Activated naive CD4-positive, alpha-beta T cell treated with anti-CD3 and anti-CD28 coated beads, Interleukin-2, amount 10 ng/mL, durations not matched to agents 7 days and 5 days (primary cell): ENCODE results near the gene SLC22A5.

Experiments
- CTCF ChIA-PET: fragments of 350-600 bp; sonication (Branson Sonifier 250); formaldehyde crosslinking; loops from one replicate; lab custom pipeline; 2021; ENCODE audit warnings: antibody characterized with exemption; lab: Charles Lee
- DNase-seq: peaks from one replicate; pipeline ENCODE4 v3.0.0-alpha.2; 2020
- H3K27ac Mint-ChIP-seq: one replicate; pipeline ENCODE4 v1.8.0; 2021; ENCODE audit warnings: mild to moderate bottlenecking, moderate library complexity, mixed read lengths
- H3K27me3 Mint-ChIP-seq: one replicate; pipeline ENCODE4 v1.8.0; 2021; ENCODE audit warnings: mild to moderate bottlenecking, mixed read lengths
- H3K36me3 Mint-ChIP-seq: one replicate; pipeline ENCODE4 v1.8.0; 2021; ENCODE audit warnings: mixed read lengths
- H3K4me1 Mint-ChIP-seq: one replicate; pipeline ENCODE4 v1.8.0; 2021; ENCODE audit warnings: mixed read lengths
- H3K4me3 Mint-ChIP-seq: one replicate; pipeline ENCODE4 v1.8.0; 2021; ENCODE audit warnings: mild to moderate bottlenecking, moderate library complexity, mixed read lengths
- H3K9me3 Mint-ChIP-seq: one replicate; pipeline ENCODE4 v1.8.0; 2021; ENCODE audit warnings: mixed read lengths

SLC22A5 gene

GRCh38 chr5:132369474-132370180 is at the start of gene SLC22A5:
Gene SLC22A5 (plus strand): TSS chr5:132369710. CDS start chr5:132369973, 263 bp downstream.
- CTCF ChIA-PET: interaction anchor here (0.9 to 2.0 kb wide), 6 partner anchors 78 to 341 kb away, joined by 3 to 10 read pairs (median 4); no protein-coding TSS in a partner anchor
- H3K4me1 Mint-ChIP-seq: peaks cover 29% of the 10 kb centered on the region
- peak within 1 kb of the TSS; percentile 76 for H3K4me3 Mint-ChIP-seq
- no peak within 1 kb of the TSS for H3K27ac Mint-ChIP-seq
- no peaks in the 10 kb centered on the region for H3K36me3 Mint-ChIP-seq
- peaks cover 9% of the 10 kb centered on the region for H3K27me3 Mint-ChIP-seq
- peak; percentile 77 for DNase-seq
- no peaks in the 10 kb centered on the region for H3K9me3 Mint-ChIP-seq

- CTCF ChIA-PET: interaction anchor here (1.0 kb wide), 1 partner anchor 82 kb away, joined by 3 read pairs; no protein-coding TSS in a partner anchor
- Mint-ChIP-seq H3K27ac (no peak overlapping the region), H3K27me3 (peaks cover 1% of the 10 kb centered on the region), H3K9me3 (no peaks in the 10 kb centered on the region), H3K4me3 (no peak overlapping the region), H3K36me3 (no peaks in the 10 kb centered on the region), H3K4me1 (no peaks in the 10 kb centered on the region)
- DNase-seq: no peak
These were observed 49.5 kb upstream of the SLC22A5 start for GRCh38 chr5:132319975-132320374.

- Mint-ChIP-seq H3K27me3 (no peaks in the 10 kb centered on the region), H3K4me3 (no peak overlapping the region), H3K27ac (no peak overlapping the region), H3K4me1 (no peaks in the 10 kb centered on the region), H3K36me3 (no peaks in the 10 kb centered on the region), H3K9me3 (no peaks in the 10 kb centered on the region)
- CTCF ChIA-PET: no interaction called here
- no peak for DNase-seq
These were observed 48.3 kb upstream of the SLC22A5 start for GRCh38 chr5:132321109-132321721.

GRCh38 chr5:132322266-132322665 is 47.2 kb upstream of the SLC22A5 start:
- no peaks in the 10 kb centered on the region for H3K36me3 Mint-ChIP-seq
- H3K27me3 Mint-ChIP-seq: no peaks in the 10 kb centered on the region
- H3K4me1 Mint-ChIP-seq: no peaks in the 10 kb centered on the region
- no peak for DNase-seq
- CTCF ChIA-PET: no interaction called here
- H3K27ac Mint-ChIP-seq: no peak overlapping the region
- no peaks in the 10 kb centered on the region for H3K9me3 Mint-ChIP-seq
- no peak overlapping the region for H3K4me3 Mint-ChIP-seq

GRCh38 chr5:132323202-132323601 is 46.3 kb upstream of the SLC22A5 start:
- Mint-ChIP-seq H3K27ac (no peak overlapping the region), H3K4me1 (no peaks in the 10 kb centered on the region), H3K9me3 (no peaks in the 10 kb centered on the region), H3K36me3 (no peaks in the 10 kb centered on the region), H3K27me3 (no peaks in the 10 kb centered on the region), H3K4me3 (no peak overlapping the region)
- CTCF ChIA-PET: no interaction called here
- no peak for DNase-seq

GRCh38 chr5:132325691-132326090 is 43.8 kb upstream of the SLC22A5 start:
- H3K4me1 Mint-ChIP-seq: no peaks in the 10 kb centered on the region
- H3K27ac Mint-ChIP-seq: no peak overlapping the region
- H3K4me3 Mint-ChIP-seq: no peak overlapping the region
- H3K27me3 Mint-ChIP-seq: no peaks in the 10 kb centered on the region
- CTCF ChIA-PET: no interaction called here
- DNase-seq: no peak
- H3K9me3 Mint-ChIP-seq: no peaks in the 10 kb centered on the region
- H3K36me3 Mint-ChIP-seq: no peaks in the 10 kb centered on the region

- Mint-ChIP-seq H3K4me1 (no peaks in the 10 kb centered on the region), H3K27me3 (no peaks in the 10 kb centered on the region), H3K36me3 (no peaks in the 10 kb centered on the region), H3K27ac (no peak overlapping the region), H3K9me3 (no peaks in the 10 kb centered on the region), H3K4me3 (no peak overlapping the region)
- CTCF ChIA-PET: interaction anchor here (1.6 kb wide), 1 partner anchor 55 kb away, joined by 7 read pairs; no protein-coding TSS in a partner anchor
- no peak for DNase-seq
These were observed 42.1 kb upstream of the SLC22A5 start for GRCh38 chr5:132327252-132327955.

GRCh38 chr5:132334812-132335211 is 34.7 kb upstream of the SLC22A5 start:
- H3K4me3 Mint-ChIP-seq: no peak overlapping the region
- no peak for DNase-seq
- H3K4me1 Mint-ChIP-seq: peaks cover 5% of the 10 kb centered on the region
- CTCF ChIA-PET: interaction anchor here (2.2 kb wide), 1 partner anchor 97 kb away, joined by 8 read pairs; no protein-coding TSS in a partner anchor
- H3K27me3 Mint-ChIP-seq: no peaks in the 10 kb centered on the region
- no peak overlapping the region for H3K27ac Mint-ChIP-seq
- H3K9me3 Mint-ChIP-seq: no peaks in the 10 kb centered on the region
- H3K36me3 Mint-ChIP-seq: no peaks in the 10 kb centered on the region

GRCh38 chr5:132335402-132335801 is 34.1 kb upstream of the SLC22A5 start:
- H3K36me3 Mint-ChIP-seq: no peaks in the 10 kb centered on the region
- DNase-seq: no peak
- peaks cover 5% of the 10 kb centered on the region for H3K4me1 Mint-ChIP-seq
- no peaks in the 10 kb centered on the region for H3K27me3 Mint-ChIP-seq
- no peak overlapping the region for H3K27ac Mint-ChIP-seq
- H3K4me3 Mint-ChIP-seq: no peak overlapping the region
- H3K9me3 Mint-ChIP-seq: no peaks in the 10 kb centered on the region
- CTCF ChIA-PET: interaction anchor here (0.6 to 0.8 kb wide), 2 partner anchors 27 to 266 kb away, joined by 3 read pairs; no protein-coding TSS in a partner anchor

- DNase-seq: no peak
- Mint-ChIP-seq H3K27ac (no peak overlapping the region), H3K36me3 (no peaks in the 10 kb centered on the region), H3K27me3 (no peaks in the 10 kb centered on the region), H3K9me3 (no peaks in the 10 kb centered on the region), H3K4me1 (peaks cover 5% of the 10 kb centered on the region), H3K4me3 (no peak overlapping the region)
- CTCF ChIA-PET: no interaction called here
These were observed 30.0 kb upstream of the SLC22A5 start for GRCh38 chr5:132339502-132339901.

GRCh38 chr5:132342291-132343180 is 27.0 kb upstream of the SLC22A5 start:
- H3K27me3 Mint-ChIP-seq: no peaks in the 10 kb centered on the region
- no peaks in the 10 kb centered on the region for H3K4me1 Mint-ChIP-seq
- no peak overlapping the region for H3K27ac Mint-ChIP-seq
- H3K4me3 Mint-ChIP-seq: no peak overlapping the region
- no peaks in the 10 kb centered on the region for H3K9me3 Mint-ChIP-seq
- CTCF ChIA-PET: no interaction called here
- H3K36me3 Mint-ChIP-seq: no peaks in the 10 kb centered on the region
- DNase-seq: no peak

GRCh38 chr5:132344775-132345514 is 24.6 kb upstream of the SLC22A5 start:
- Mint-ChIP-seq H3K27me3 (no peaks in the 10 kb centered on the region), H3K4me3 (no peak overlapping the region), H3K27ac (no peak overlapping the region), H3K4me1 (no peaks in the 10 kb centered on the region), H3K36me3 (no peaks in the 10 kb centered on the region), H3K9me3 (no peaks in the 10 kb centered on the region)
- CTCF ChIA-PET: no interaction called here
- no peak for DNase-seq

- no peak overlapping the region for H3K27ac Mint-ChIP-seq
- CTCF ChIA-PET: no interaction called here
- DNase-seq: no peak
- no peaks in the 10 kb centered on the region for H3K4me1 Mint-ChIP-seq
- H3K27me3 Mint-ChIP-seq: no peaks in the 10 kb centered on the region
- no peaks in the 10 kb centered on the region for H3K9me3 Mint-ChIP-seq
- H3K36me3 Mint-ChIP-seq: no peaks in the 10 kb centered on the region
- H3K4me3 Mint-ChIP-seq: no peak overlapping the region
These were observed 16.0 kb upstream of the SLC22A5 start for GRCh38 chr5:132353486-132353995.
